IPS-18c (cell line): ENCODE results near the gene CCDC134.

ENCODE experiments used
- H3K4me3 ChIP-seq: 2 replicates; pipeline ENCODE4 v1.7.0; 2013; ENCODE audit warnings: low read depth, mild to moderate bottlenecking, low read length, moderate library complexity; ENCODE audit not compliant: insufficient read depth
- H3K9me3 ChIP-seq: one replicate; pipeline ENCODE4 v1.6.1; 2013; ENCODE audit warnings: mild to moderate bottlenecking, low read length, moderate library complexity; ENCODE audit not compliant: control insufficient read depth, insufficient read depth

CCDC134 gene

DNA sequence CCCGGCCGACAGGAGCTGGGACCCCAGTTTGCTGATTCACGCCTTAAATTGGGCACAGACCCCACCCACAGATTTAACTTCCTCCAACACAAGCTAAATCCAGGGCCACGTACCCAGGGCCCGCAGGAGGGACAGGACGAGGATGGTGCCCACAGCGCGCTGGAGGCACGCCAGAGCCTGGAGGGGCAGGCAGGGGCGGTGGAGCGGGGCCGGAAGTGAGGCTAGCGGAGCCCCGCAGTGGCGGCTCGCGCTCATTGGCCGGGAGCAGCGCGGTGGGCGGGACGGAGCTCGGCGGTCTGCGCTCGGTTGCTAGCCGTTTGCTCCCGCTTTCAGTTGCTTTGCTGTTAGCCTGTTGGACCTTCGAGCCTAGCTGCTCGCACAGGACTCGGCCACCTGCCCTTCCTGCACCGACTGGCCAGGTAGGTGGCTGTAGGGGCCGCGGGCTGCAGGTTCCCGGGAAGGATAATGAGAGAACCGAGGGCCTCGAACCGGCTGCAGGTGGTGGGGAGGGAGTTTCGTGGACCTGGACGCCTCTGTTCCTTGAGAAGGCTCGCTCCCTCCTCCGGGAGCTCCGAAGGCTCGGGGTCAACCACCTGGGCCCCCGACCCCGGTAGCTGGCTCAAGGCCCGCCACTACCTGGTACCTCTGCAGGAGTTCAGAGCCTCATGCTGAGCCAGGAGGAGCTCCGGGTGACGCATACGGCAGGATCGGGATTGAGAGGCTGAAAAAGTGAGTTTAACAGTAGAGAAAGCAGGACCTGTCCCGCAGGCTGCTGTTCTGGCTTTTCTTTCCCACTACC lies at the start of gene CCDC134:
Gene CCDC134, plus strand, starts transcription at position 332 of the 799 bp plus-strand sequence. CDS start 8,212 bp downstream, outside the sequence.
- H3K9me3 ChIP-seq, result no peaks in the 10 kb centered on the region

DNA sequence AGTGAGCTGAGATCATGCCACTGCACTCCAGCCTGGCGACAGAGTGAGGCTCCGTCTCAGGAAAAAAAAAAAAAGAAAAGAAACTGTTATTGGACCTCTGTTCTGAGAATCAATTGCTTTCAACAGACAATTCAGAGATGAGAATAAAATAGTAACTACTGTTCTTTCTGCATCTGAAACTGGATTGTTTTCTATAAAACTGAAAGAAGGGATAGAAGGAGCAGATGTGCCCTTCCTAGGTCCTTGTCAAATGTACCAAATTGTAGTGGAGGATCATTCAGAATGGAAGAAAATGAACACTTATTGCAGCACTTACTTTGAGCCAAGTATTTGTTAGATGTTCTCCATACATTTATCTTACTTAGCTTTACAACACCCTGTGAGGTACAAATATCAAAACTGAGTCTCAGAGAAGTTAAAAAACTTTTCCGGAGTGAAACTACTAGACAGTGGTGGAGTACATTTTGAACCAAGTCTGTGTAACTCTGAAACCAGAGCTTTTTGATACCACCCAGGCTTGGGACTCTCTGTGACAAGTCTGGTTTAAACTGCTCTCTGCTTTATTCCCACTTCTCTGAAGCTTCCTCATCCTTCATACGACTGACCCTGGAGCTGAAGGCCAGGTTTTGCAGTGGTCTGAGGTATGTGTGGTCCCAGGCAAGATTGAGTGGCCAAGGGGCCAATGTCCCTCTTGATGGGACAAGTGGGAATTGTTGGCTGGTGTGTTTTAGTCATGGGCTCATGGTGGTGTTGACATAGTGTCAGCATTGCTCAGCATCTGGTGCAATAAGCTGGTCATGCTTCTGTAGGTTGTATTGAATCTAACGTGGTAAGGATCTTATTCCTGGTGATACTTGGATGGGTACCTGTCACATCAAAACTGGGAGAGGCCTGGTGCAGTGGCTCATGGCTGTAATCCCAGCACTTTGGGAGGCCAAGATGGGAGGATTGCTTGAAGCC lies 48.2 kb upstream of the CCDC134 start:
- no peaks in the 10 kb centered on the region for H3K9me3 ChIP-seq
- no peak overlapping the region for H3K4me3 ChIP-seq

More for the DNA sequence above, at the start of gene CCDC134:
- peak within 1 kb of the TSS; percentile 90 for H3K4me3 ChIP-seq

DNA sequence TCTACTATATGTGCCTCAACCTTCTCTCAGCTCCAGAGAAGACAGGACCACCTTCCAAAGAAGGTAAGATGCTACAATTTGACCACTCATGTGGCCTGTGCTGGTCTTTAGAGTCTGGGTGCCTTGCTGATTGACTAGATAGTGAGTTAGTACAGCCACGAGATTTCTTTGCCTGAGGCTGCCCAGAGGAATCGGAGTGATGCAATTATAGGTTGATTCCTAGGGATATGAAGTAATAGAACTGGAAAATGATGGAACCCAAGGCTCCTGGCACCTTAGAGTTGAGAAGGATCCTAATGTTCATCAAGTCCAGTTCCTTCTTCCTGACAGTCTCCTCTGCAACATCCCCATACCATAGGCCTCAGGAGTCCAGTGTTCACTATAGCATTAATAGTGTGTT lies 46.5 kb upstream of the CCDC134 start:
- Histone ChIP-seq H3K9me3 (no peaks in the 10 kb centered on the region), H3K4me3 (no peak overlapping the region)

DNA sequence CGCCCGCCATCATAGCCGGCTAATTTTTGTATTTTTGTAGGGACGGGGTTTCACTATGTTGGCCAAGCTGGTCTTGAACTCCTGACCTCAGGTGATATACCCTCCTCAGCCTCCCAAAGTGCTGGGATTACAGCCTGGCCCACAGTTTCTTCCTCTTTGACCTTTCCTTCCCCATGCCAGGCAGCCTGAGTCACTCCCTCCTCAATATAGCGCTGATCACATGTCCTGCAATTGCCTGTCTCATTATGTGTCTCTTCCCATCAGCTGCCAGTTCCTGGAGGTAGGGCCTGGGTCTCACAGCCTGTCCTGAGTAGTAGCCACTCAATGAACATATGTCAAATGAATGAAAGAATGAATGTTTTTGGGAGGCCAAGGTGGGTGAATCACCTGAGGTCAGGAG lies 43.0 kb upstream of the CCDC134 start:
- H3K9me3 ChIP-seq, result no peaks in the 10 kb centered on the region
- no peak overlapping the region for H3K4me3 ChIP-seq

DNA sequence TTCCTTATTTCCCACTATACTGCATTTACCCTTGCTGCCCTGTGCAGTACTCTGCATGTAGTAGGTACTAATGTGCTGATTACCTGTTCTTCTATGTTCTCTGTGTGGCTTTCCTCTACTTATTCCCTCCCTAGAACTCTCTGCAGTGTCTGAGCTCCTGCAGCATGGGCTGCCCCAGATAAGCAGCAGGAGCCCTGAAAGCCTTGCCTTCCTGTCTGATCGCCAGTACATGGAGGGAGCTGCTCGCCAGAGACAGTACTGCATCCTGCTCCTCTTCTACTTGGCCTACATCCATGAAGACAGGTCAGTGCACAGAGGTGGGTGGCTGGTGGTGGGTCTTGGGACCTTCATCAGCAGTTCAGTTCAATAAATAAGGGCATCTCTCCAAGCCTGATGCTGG lies 42.2 kb upstream of the CCDC134 start:
- Histone ChIP-seq H3K9me3 (no peaks in the 10 kb centered on the region), H3K4me3 (no peak overlapping the region)

DNA sequence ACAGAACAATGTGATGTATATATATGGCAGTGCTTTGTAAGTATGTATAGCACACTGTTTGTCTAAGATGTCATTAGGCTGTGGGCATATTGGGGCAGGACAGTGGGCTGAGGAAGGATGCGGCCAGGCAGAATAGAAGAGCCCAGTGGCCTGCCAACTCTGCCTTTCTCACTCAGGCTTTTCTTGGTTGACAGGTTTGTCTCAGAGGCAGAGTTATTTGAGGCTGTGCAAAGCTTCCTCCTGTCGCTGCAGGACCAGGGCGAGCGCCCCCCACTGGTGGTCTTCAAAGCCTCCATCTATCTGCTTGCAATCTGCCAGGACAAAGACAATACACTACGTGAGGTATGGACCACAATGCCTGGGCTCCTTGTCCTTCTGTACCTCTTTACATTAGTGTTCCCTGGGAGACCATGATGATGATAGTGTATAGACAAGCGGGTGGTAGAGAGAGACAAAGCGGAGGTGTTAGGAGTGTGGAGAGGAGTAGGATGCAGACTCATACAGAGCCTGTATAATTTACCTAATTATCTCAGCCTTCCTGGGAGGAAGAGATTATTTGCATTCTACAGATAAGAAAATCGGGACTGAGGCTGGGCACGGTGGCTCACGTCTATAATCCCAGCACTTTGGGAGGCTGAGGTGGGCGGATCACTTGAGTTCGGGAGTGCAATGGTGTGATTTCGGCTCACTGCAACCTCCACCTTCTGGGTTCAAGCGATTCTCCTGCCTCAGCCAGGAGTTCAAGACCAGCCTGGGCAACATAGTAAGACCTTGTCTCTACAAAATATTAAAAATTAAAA lies 37.3 kb upstream of the CCDC134 start:
- H3K4me3 ChIP-seq, result no peak overlapping the region
- no peaks in the 10 kb centered on the region for H3K9me3 ChIP-seq

DNA sequence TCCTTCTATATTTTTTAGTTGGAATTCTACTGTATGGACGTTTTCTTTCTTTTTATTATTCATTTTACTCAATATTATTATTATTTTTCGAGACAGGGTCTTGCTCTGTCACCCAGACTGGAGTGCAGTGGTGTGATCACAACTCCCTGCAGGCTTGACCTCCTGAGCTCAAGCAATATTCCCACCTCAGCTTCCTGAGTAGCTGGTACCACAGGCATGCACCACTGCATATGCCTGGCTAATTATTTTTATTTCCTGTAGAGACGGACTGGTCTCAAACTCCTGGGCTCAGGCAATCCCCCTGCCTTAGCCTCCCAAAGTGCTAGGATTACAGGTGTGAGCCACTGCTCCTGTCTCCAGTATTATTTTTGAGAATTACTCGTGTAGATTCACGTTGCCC lies 34.0 kb upstream of the CCDC134 start:
- H3K9me3 ChIP-seq, result no peaks in the 10 kb centered on the region
- H3K4me3 ChIP-seq, result no peak overlapping the region

DNA sequence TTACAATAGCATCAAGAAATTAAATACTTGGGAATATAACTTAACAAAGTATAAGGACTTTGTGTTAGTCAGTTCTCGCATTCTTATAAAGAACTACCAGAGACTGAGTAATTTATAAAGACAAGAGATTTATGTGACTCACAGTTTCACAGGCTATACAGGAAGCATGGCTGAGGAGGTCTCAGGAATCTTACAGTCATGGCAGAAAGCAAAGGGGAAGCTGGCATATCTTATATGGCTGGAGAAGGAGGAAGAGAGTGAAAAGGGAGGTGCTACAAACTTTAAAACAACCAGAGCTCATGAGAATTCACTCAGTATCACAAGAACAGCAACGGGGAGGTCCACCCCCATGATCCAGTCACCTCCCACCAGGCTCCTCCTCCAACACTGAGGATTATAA lies 32.0 kb upstream of the CCDC134 start:
- H3K4me3 ChIP-seq, result no peak overlapping the region
- H3K9me3 ChIP-seq, result no peaks in the 10 kb centered on the region

DNA sequence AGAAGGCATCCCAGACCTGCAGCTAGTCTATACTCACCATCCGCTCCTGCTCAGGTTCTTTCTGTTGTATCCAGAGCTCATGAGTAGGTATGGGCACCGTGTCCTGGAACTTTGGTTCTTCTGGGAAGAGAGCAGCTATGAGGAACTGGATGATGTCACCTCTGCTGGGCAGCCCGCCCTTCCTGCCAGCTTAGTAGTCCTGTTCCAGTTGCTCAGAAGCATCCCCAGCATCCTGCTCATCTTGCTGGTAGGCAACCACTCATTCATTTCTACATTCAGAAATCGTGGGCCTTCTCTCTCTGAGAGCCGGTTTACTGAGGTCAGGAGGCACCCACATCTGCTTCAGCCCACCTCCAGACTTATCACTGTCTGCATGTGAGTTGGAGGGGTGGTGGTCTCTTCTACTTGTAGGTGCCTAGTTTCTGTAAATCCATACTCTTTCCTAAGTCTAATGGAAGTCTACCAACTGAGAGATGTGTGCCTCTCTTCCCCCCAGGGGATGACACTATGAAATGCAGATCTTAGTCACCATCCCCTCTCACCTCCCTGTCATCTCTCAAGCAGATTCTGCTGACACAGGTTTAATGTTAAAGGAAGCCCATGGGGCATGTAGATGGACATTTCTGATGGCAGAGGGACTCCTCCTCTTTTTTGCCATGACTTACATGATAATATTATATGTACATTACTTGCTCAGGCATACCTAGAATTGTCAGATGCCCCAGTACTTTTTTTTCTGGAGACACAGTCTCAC lies 29.6 kb upstream of the CCDC134 start:
- Histone ChIP-seq H3K9me3 (no peaks in the 10 kb centered on the region), H3K4me3 (no peak overlapping the region)

DNA sequence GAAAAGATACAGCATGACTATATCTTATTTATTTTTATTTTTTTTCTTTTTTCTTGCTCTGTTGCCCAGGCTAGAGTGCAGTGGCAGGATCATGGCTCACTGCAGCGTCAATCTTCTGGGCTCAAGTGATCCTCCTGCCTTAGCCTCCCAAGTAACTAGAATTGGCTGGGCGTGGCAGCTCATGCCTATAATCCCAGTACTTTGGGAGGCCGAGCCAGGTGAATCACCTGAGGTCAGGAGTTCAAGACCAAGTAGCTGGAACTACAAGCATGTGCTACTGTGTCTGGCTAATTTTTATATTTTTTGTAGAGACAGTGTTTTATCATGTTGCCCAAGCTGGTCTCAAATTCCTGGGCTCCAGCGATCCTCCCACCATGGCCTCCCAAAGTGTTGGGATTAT lies 28.3 kb upstream of the CCDC134 start:
- Histone ChIP-seq H3K9me3 (no peaks in the 10 kb centered on the region), H3K4me3 (no peak overlapping the region)

DNA sequence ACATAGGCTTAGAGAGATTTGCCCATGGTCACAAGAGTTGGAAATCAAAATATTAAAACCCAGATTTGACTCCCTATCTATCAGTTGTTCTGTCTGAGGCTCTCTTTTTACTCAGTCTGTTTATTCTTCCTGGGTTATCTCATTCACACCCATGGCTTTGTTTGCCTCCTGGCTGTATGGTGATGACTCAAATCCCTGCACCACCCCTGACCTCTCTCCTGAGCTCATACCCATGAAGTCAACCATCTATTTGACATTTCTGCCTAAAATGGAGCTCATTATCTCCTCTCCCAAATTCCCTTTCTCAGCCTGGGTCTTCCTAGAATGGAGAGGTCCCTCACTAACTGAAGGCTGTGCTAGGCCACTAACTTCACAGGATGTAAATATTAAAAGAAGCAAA lies 27.8 kb upstream of the CCDC134 start:
- no peaks in the 10 kb centered on the region for H3K9me3 ChIP-seq
- H3K4me3 ChIP-seq, result no peak overlapping the region

DNA sequence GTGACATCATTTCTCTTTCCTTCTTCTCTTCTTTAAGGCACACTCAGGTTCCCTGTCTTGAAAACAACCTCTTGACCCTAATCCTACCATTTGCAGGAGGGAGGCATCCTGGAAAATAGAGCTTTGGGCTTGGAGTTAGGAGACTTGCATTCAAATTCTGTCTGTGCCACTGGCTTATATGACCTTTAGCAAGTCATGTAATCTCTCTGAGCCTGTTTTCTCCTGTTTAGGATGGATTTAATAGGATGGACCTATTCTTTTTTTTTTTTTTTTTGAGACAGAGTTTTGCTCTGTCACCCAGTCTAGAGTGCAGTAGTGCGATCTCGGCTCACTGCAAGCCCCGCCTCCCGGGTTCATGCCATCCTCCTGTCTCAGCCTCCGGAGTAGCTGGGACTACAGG lies 25.1 kb upstream of the CCDC134 start:
- no peak overlapping the region for H3K4me3 ChIP-seq
- no peaks in the 10 kb centered on the region for H3K9me3 ChIP-seq

DNA sequence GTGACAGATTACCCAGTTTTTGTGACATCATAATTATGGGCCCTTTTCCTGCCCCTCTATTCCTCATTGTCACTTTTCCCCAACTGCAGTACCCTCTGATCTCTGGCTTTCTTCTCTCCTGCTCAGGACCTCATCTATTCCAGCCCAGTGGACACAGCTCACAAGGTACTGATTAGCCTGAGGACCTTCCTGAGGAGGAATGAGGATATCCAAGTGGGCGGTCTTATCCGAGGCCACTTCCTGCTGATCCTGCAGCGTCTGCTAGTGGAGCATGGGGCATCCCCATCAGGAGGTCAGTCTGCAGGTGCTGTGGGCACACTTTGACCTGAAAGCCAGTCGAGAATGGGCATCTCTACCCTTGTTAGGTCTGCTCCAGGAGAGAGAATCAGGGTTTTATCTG lies 24.5 kb upstream of the CCDC134 start:
- H3K9me3 ChIP-seq, result no peaks in the 10 kb centered on the region
- no peak overlapping the region for H3K4me3 ChIP-seq

DNA sequence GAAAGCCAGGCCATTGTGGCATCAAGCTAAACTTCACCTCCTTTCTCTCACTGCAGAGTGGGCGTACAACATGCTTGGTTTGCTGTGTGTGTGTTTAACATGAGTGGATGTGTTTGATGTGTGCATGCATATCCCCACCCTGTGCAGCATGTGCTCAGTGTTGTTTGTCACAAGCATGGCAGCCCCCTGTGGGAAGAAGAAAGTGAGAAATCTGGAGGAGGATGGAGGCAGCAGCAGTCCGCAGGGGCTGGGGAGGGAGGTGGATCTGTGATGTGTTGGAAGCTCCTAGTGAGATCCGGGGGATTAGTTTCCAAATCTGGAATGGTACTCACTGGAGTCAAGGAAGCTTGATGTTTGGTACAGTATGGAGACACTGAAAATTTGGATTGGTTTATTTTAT lies 24.1 kb upstream of the CCDC134 start:
- no peak overlapping the region for H3K4me3 ChIP-seq
- H3K9me3 ChIP-seq, result no peaks in the 10 kb centered on the region

DNA sequence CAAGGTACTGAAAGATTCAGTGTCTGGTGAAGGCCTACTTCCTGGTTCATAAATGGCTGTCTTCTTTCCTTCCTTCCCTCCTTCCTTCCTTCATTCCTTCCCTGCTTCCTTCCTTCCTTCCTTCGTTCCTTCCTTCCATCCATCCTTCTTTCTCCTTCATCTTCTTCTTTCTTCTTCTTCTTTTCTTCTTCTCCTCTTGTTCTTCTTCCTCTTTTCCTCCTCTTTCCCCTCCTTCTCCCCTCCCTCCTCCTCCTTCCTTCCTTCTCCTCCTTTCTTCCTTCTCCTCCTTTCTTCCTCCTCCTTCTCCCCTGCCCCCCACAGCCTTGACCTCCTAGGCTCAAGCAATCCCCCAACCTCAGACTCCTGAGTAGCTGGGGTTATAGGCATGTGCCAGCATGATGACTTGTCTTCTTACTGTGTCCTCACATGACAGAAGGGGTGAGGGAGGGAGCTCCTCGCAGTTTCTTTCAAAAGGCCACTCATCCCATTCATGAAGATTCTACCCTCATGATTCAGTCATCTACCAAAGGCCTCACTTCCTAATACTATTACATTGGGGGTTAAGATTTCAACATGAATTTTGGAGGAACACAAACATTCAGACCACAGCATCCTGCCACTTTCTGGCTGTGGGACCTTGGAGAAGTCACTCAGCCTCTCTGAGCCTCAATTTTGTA lies 22.6 kb upstream of the CCDC134 start:
- Histone ChIP-seq H3K9me3 (no peaks in the 10 kb centered on the region), H3K4me3 (no peak overlapping the region)

DNA sequence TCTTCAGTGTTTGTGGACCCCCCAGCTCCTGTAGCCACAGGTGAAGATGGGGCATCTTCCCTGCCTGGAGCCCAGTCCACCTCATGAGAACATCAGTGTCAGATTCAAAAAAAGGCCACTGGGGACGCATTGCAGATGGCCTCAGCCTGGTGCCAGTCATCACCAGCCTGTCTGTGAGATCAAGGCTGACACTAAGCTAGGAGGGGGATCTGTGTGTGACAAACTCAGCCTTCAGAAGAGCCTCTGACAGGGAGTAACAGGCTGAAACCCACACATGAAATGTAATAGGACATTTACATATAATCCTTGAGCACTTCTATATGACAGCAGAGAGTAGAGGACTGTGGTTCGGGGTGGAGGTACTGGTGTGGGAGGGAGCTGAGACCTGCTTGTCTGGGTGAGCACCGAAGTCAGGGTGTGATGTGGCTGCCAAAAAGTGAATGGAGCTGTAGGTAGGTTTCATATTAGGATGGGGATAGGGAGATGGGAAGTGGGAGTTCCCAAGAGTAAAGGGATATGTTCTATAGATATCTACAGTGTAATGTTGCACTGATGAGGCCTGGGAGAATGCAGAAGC lies 20.5 kb upstream of the CCDC134 start:
- Histone ChIP-seq H3K4me3 (no peak overlapping the region), H3K9me3 (no peaks in the 10 kb centered on the region)
